Ishikawa (cell line): ENCODE results near the gene RTN1.

Experiments used
- CEBPB ChIP-seq: IDR thresholded peaks from 2 replicates; pipeline ENCODE4 v1.6.1; 2012
- CREB1 ChIP-seq: IDR thresholded peaks from 2 replicates; pipeline ENCODE4 v1.6.1; 2012; ENCODE audit warnings: low read depth
- EGR1 ChIP-seq: IDR thresholded peaks from 2 replicates; pipeline ENCODE4 v1.6.1; 2012
- EP300 ChIP-seq: IDR thresholded peaks from 2 replicates; pipeline ENCODE4 v1.6.1; 2012; ENCODE audit warnings: borderline replicate concordance
- FOXM1 ChIP-seq: IDR thresholded peaks from 2 replicates; pipeline ENCODE4 v1.6.1; 2012; ENCODE audit warnings: low read depth, borderline replicate concordance
- MAX ChIP-seq: IDR thresholded peaks from 2 replicates; pipeline ENCODE4 v1.6.1; 2012
- NFIC ChIP-seq: IDR thresholded peaks from 2 replicates; pipeline ENCODE4 v1.6.1; 2012
- RAD21 ChIP-seq: IDR thresholded peaks from 2 replicates; pipeline ENCODE4 v1.6.1; 2012; ENCODE audit warnings: low read depth
- REST ChIP-seq: IDR thresholded peaks from 2 replicates; pipeline ENCODE4 v1.6.1; 2012; ENCODE audit warnings: low read depth, mild to moderate bottlenecking
- TAF1 ChIP-seq: IDR thresholded peaks from 2 replicates; pipeline ENCODE4 v1.6.1; 2012; ENCODE audit warnings: low read depth, mild to moderate bottlenecking
- TCF12 ChIP-seq: IDR thresholded peaks from 2 replicates; pipeline ENCODE4 v1.6.1; 2012; ENCODE audit warnings: low read depth
- TEAD4 ChIP-seq: IDR thresholded peaks from 2 replicates; pipeline ENCODE4 v1.6.1; 2012
- USF1 ChIP-seq: IDR thresholded peaks from 2 replicates; pipeline ENCODE4 v1.6.1; 2012
- YY1 ChIP-seq: IDR thresholded peaks from 2 replicates; pipeline ENCODE4 v1.6.1; 2012; ENCODE audit warnings: low read depth
- ZBTB7A ChIP-seq: IDR thresholded peaks from 2 replicates; pipeline ENCODE4 v1.6.1; 2012; ENCODE audit warnings: low read depth

The RTN1 gene

GRCh38 chr14:59769586-59769985 is 101.0 kb downstream of the RTN1 start:
- TF ChIP-seq TAF1 (no peak), FOXM1 (no peak), CREB1 (no peak), ZBTB7A (no peak), REST (no peak), EGR1 (no peak), YY1 (no peak), MAX (no peak), USF1 (no peak), CEBPB (no peak), NFIC (no peak), TCF12 (no peak), RAD21 (no peak), TEAD4 (no peak), EP300 (no peak)

DNA sequence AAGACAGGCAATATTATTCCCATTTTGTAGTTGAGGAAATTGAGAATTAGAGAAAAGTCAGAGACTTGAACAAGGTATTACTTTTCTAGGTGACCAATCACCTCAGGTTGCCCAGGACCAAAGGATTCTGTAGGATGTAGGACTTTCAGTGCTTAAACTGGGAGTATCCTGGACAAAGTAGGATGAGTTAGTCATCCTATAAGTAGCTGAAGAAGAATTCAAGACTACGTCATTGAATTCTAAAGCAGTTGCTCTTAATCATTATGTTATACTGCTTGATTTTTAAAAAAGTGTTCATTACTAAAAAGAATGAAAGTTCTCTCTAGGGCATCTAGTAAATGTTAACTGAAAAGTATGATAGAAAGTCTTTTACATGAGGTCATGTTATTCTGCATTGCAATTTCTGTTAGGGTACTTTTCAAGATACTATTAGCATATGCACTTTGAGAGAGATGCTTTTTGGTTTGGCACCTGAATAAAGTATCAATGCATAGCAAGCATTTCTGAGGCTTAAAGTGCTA is 101.7 kb downstream of the RTN1 start:
- no peak for TF ChIP-seq FOXM1
- no peak for TF ChIP-seq EP300
- TF ChIP-seq TAF1: no peak
- TF ChIP-seq TCF12: no peak
- TF ChIP-seq USF1: no peak
- no peak for TF ChIP-seq CEBPB
- TF ChIP-seq TEAD4: no peak
- no peak for TF ChIP-seq REST
- no peak for TF ChIP-seq CREB1
- TF ChIP-seq ZBTB7A: no peak
- no peak for TF ChIP-seq RAD21
- TF ChIP-seq MAX: no peak
- TF ChIP-seq EGR1: no peak
- TF ChIP-seq YY1: no peak
- TF ChIP-seq NFIC: no peak

DNA sequence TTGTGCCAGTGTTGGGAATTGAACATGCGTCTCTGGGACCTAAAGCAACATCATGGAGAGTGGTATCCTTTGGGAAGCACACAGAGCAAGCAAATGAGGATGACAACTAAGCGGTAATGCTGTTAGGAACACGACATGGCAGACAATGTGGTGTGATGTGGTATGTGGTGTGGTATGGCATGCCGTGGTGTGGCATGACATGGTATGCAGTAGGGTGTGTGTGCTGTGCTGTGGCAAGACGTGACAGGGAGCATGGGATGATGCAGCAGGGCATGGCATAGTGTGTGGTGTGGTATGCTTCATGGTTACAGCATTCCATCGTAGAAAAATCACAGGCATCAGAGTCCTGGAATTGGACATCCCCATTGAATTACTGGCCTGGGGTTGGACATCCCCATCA is 108.7 kb downstream of the RTN1 start:
- TF ChIP-seq TCF12: no peak
- no peak for TF ChIP-seq RAD21
- no peak for TF ChIP-seq REST
- no peak for TF ChIP-seq ZBTB7A
- TF ChIP-seq TEAD4: no peak
- TF ChIP-seq NFIC: no peak
- TF ChIP-seq MAX: no peak
- no peak for TF ChIP-seq USF1
- TF ChIP-seq CEBPB: no peak
